Stimulated activated CD4-positive, alpha-beta T cell treated with anti-CD3 and anti-CD28 coated beads, Interleukin-12 subunit alpha, Interleukin-12 subunit beta, amount 100 ng/mL, for 4 hours (primary cell): ENCODE measurements around the gene SUPT7L.
"Not testable (repeated sequence)": the region's sequence is repeated elsewhere in the genome, so short reads cannot be mapped to it uniquely, and the experiment has no call there.

ENCODE experiments used
- DNase-seq: peaks from one replicate; pipeline ENCODE4 v3.0.0-alpha.2; 2020

SUPT7L gene

GRCh38 chr2:27683390-27684071 is 20.1 kb upstream of the SUPT7L start:
- DNase-seq, result peak; percentile 79

GRCh38 chr2:27682334-27682771 is 18.9 kb upstream of the SUPT7L start:
- DNase-seq, result not testable (repeated sequence)

GRCh38 chr2:27681841-27682240 is 18.4 kb upstream of the SUPT7L start:
- DNase-seq, result no peak

- DNase-seq, result no peak
These were observed 17.2 kb upstream of the SUPT7L start for GRCh38 chr2:27680571-27680970.

- no peak for DNase-seq
These were observed 9.5 kb upstream of the SUPT7L start for GRCh38 chr2:27672723-27673486.

- DNase-seq, result no peak
These were observed 7.8 kb upstream of the SUPT7L start for GRCh38 chr2:27671235-27671634.

GRCh38 chr2:27667446-27667845 is 4.0 kb upstream of the SUPT7L start:
- no peak for DNase-seq

GRCh38 chr2:27664622-27665363 is 1.4 kb upstream of the SUPT7L start:
- no peak for DNase-seq

- DNase-seq, result no peak
These were observed 750 bp upstream of the SUPT7L start for GRCh38 chr2:27664154-27664574.

GRCh38 chr2:27661371-27661770 is 2.0 kb downstream of the SUPT7L start:
- DNase-seq, result no peak

GRCh38 chr2:27655155-27655951 is 8.1 kb downstream of the SUPT7L start:
- no peak for DNase-seq

GRCh38 chr2:27653397-27653796 is 10.0 kb downstream of the SUPT7L start:
- no peak for DNase-seq

GRCh38 chr2:27652790-27653189 is 10.6 kb downstream of the SUPT7L start:
- no peak for DNase-seq

GRCh38 chr2:27652341-27652740 is 11.1 kb downstream of the SUPT7L start:
- no peak for DNase-seq

- no peak for DNase-seq
These were observed 12.4 kb downstream of the SUPT7L start for GRCh38 chr2:27651056-27651455.

GRCh38 chr2:27647737-27648136 is 15.7 kb downstream of the SUPT7L start:
- DNase-seq, result no peak

- DNase-seq, result no peak
These were observed 16.1 kb downstream of the SUPT7L start for GRCh38 chr2:27647289-27647688.

- DNase-seq, result no peak
These were observed 18.2 kb downstream of the SUPT7L start for GRCh38 chr2:27645197-27645596.

- no peak for DNase-seq
These were observed 22.6 kb downstream of the SUPT7L start for GRCh38 chr2:27640722-27641245.

GRCh38 chr2:27638709-27639108 is 24.7 kb downstream of the SUPT7L start:
- no peak for DNase-seq

GRCh38 chr2:27638037-27638637 is 25.3 kb downstream of the SUPT7L start:
- no peak for DNase-seq

GRCh38 chr2:27636766-27637165 is 26.6 kb downstream of the SUPT7L start:
- no peak for DNase-seq
